Right atrium auricular region (tissue), 2 donors: ENCODE data around the gene TBL3. TPM values are rescaled to one million over a fixed set of nuclear protein-coding genes. Genes with fewer than 3 reads are reported as not detected.
A peak's percentile ranks its signal among the peaks of the same experiment; 100 is the strongest.
"Not testable (repeated sequence)": the region's sequence is repeated elsewhere in the genome, so short reads cannot be mapped to it uniquely, and the experiment has no call there.

Source experiments
- DNase-seq: peaks from one replicate; pipeline ENCODE4 v3.0.0-alpha.2; 2019; ENCODE audit warnings: low spot score
- H3K27ac ChIP-seq, 2 donors: fragments of 200-600 bp; sonication (generic); 1 replicate in 1 of 2; 2 replicates in 1 of 2; pipeline ENCODE4 v1.5.1; 2016 to 2019
- H3K27me3 ChIP-seq, 2 donors: fragments of 200-600 bp; sonication (generic); one replicate each; pipeline versions ENCODE4 v1.5.1 to v1.6.0; 2017 to 2019
- H3K36me3 ChIP-seq: fragments of 200-600 bp; sonication (generic); one replicate; pipeline ENCODE4 v1.5.1; 2016
- H3K4me1 ChIP-seq, 2 donors: fragments of 200-600 bp; sonication (generic); one replicate each; pipeline versions ENCODE4 v1.5.1 to v1.6.0; 2017 to 2019
- H3K4me3 ChIP-seq, 2 donors: fragments of 200-600 bp; sonication (generic); 1 replicate in 1 of 2; 2 replicates in 1 of 2; pipeline ENCODE4 v1.5.1; 2017 to 2019; ENCODE audit warnings: mild to moderate bottlenecking in 1 of 2, moderate library complexity in 1 of 2
- H3K9me3 ChIP-seq, 2 donors: fragments of 200-600 bp; sonication (generic); one replicate each; pipeline ENCODE4 v1.5.1; 2019
- CTCF ChIP-seq, 2 donors: fragments of 200-600 bp; sonication (generic); IDR thresholded peaks; one replicate each; pipeline ENCODE4 v1.5.1; 2019; ENCODE audit warnings: antibody characterized with exemption in 2 of 2
- total RNA-seq, 2 donors: library from RNA; depleted of rRNA; stranded (reverse); fragments of >200 nt; gene quantifications; one replicate each; pipeline ENCODE4 v1.1.0, GENCODE V29; 2016

The TBL3 gene
- total RNA-seq, 2 donors from 2014 or later: 22.4 to 35.6 TPM

DNA sequence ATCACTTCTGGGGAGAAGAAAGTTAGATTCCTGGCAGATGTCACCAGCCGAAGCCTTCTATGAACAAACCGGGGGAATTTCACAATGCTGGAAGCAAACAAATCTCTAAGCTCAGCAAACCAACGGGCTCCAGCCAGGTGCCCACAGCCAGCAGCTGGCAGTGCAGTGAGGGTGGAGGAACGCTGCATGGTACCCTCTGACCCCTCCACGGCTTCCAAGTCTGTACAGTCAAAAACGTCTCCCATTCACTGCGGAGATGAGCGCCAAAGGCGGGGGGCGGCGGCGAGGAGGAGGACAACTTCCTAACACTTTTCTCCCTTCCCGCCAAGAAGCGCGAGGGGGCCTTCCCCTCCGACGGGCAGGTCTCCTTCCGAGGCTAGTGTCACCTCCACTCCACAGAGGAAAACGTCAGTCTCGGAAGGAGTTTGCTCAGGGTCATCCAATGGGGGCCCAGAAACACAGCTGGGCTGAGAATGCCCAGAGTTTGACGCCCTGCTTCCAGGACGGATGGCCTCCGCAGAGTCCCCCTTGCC lies 36.8 kb downstream of the TBL3 start:
- no peak for DNase-seq
- H3K4me1 ChIP-seq: peaks cover 0 to 64% of the 10 kb centered on the region in 2 donors

DNA sequence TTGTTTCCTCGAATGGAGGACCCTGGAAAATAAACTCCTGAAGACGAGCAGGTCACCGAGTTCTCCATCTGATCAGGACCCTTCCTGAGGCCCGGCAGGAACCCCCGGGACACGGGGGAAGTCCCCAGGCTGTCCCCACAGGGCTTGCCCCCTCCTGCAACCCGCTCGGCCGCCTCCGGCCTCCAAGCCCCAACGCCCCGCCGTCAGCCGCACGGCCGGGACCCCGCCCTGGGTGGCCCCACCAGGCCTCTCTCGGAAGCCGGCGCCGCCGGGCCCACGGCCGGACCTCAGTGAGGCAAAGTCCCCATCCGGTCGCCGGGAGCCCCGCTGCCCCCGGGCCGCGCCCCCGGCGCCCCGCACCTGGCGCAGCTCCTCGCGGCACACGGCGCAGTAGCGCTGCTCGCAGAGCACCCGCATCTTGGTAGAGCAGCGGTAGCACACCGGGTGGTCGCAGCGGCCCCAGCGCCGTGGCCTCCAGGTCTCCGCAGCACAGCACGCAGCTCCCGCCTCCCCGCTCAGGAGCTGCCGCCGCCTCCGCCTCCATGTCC lies 37.4 kb downstream of the TBL3 start:
- DNase-seq: no peak
- H3K27ac ChIP-seq: peak overlapping the region; percentile 84 to 91
- no peaks in the 10 kb centered on the region for H3K36me3 ChIP-seq
- H3K9me3 ChIP-seq: no peaks in the 10 kb centered on the region
- H3K4me3 ChIP-seq: peak overlapping the region; percentile 92 to 99
- no peak for TF ChIP-seq CTCF (IDR thresholded peaks at IDR 0.05)
- peaks cover 0 to 58% of the 10 kb centered on the region in 2 donors for H3K4me1 ChIP-seq
- no peaks in the 10 kb centered on the region for H3K27me3 ChIP-seq

More for the DNA sequence above, 36.8 kb downstream of the TBL3 start:
- Histone ChIP-seq H3K27ac (peak overlapping the region; percentile 84 to 91), H3K9me3 (no peaks in the 10 kb centered on the region), H3K27me3 (no peaks in the 10 kb centered on the region), H3K4me3 (peak overlapping the region; percentile 92 to 99), H3K36me3 (no peaks in the 10 kb centered on the region)
- TF ChIP-seq CTCF (IDR thresholded peaks at IDR 0.05): no peak

GRCh38 chr16:2009791-2010510 lies 38.1 kb downstream of the TBL3 start, which contains the start of gene ZNF598:
Gene ZNF598 (minus strand): TSS chr16:2009821.
- H3K36me3 ChIP-seq: no peaks in the 10 kb centered on the region
- peak; percentile 73 for DNase-seq
- no peaks in the 10 kb centered on the region for H3K27me3 ChIP-seq
- H3K4me3 ChIP-seq: peak within 1 kb of the TSS; percentile 92 to 99
- H3K9me3 ChIP-seq: no peaks in the 10 kb centered on the region
- peak in 1 of 2 donors; percentile 11 for TF ChIP-seq CTCF (IDR thresholded peaks at IDR 0.05)
- peak within 1 kb of the TSS; percentile 84 to 91 for H3K27ac ChIP-seq
- H3K4me1 ChIP-seq: peaks cover 0 to 51% of the 10 kb centered on the region in 2 donors

GRCh38 chr16:2011726-2012125 lies 39.9 kb downstream of the TBL3 start:
- H3K4me3 ChIP-seq, H3K27ac ChIP-seq, H3K36me3 ChIP-seq, H3K27me3 ChIP-seq, H3K9me3 ChIP-seq, DNase-seq: not testable (repeated sequence)
- peaks cover 0 to 33% of the 10 kb centered on the region in 2 donors for H3K4me1 ChIP-seq

DNA sequence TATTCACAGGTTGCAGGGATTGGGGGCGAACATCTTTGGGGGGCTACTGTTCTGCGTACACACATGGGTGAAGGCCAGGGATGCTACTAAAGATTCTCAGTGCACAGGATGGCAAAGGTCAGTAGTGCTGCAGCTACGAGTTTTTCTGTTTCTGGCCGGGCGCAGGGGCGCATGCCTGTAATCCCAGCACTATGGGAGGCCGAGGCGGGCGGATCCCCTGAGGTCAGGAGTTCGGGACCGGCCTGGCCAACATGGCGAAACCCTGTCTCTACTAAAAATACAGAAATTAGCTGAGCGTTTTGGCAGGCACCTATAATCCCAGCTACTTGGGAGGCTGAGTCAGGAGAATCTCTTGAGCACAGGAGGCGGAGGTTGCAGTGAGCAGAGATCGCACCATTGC lies 41.7 kb downstream of the TBL3 start:
- no peaks in the 10 kb centered on the region for H3K36me3 ChIP-seq
- no peak for TF ChIP-seq CTCF (IDR thresholded peaks at IDR 0.05)
- DNase-seq: no peak
- peaks cover 0 to 15% of the 10 kb centered on the region in 2 donors for H3K4me1 ChIP-seq
- H3K4me3 ChIP-seq: no peak overlapping the region
- no peaks in the 10 kb centered on the region for H3K9me3 ChIP-seq
- no peaks in the 10 kb centered on the region for H3K27me3 ChIP-seq
- H3K27ac ChIP-seq: no peak overlapping the region
